Sigmoid colon (tissue), 4 donors: ENCODE results near the gene S100A7.

Experiments used
- CTCF ChIP-seq, 4 experiments: fragments of 450-650 bp in 3 of 4; fragments of 200-600 bp in 1 of 4; IDR thresholded peaks; one replicate each; pipeline ENCODE4 v1.5.1; 2016 to 2019; ENCODE audit warnings: antibody characterized with exemption in 4 of 4, mild to moderate bottlenecking in 3 of 4, moderate library complexity in 2 of 4
- EP300 ChIP-seq, 4 donors: sonication (generic); formaldehyde crosslinking; IDR thresholded peaks; one replicate each; pipeline ENCODE4 v1.6.1; 2017; ENCODE audit warnings: antibody characterized with exemption in 4 of 4
- POLR2AphosphoS5 ChIP-seq, 4 donors: sonication (generic); formaldehyde crosslinking; IDR thresholded peaks; one replicate each; pipeline ENCODE4 v1.6.1; 2017; ENCODE audit warnings: antibody characterized with exemption in 4 of 4

GRCh38 chr1:153487707-153488106 is 27.3 kb upstream of the S100A7 start:
- TF ChIP-seq EP300 (IDR thresholded peaks at IDR 0.05) (no peak), CTCF (IDR thresholded peaks at IDR 0.05) (no peak), POLR2AphosphoS5 (IDR thresholded peaks at IDR 0.05) (no peak)
